Chondrocyte (in vitro differentiated cells): Measurements from ENCODE around the gene GUCA2B. TPM values are rescaled to one million over a fixed set of nuclear protein-coding genes. Genes with fewer than 3 reads are reported as not detected.

Source experiments
- DNase-seq: peaks from one replicate; pipeline ENCODE4 v3.0.0; 2021; ENCODE audit warnings: mixed read lengths, low spot score
- H3K27ac Mint-ChIP-seq: one replicate; pipeline ENCODE4 v1.8.0; 2021; ENCODE audit warnings: mild to moderate bottlenecking, moderate library complexity, mixed read lengths; ENCODE audit not compliant: unreplicated experiment
- H3K27me3 Mint-ChIP-seq: 2 replicates; pipeline ENCODE4 v1.8.0; 2021; ENCODE audit warnings: low read depth, mixed read lengths
- H3K36me3 Mint-ChIP-seq: 2 replicates; pipeline ENCODE4 v1.8.0; 2021; ENCODE audit warnings: low read depth, mixed read lengths
- H3K4me1 Mint-ChIP-seq: 2 replicates; pipeline ENCODE4 v1.8.0; 2021; ENCODE audit warnings: low read depth, mild to moderate bottlenecking, mixed read lengths
- H3K4me3 Mint-ChIP-seq: one replicate; pipeline ENCODE4 v1.8.0; 2021; ENCODE audit warnings: mild to moderate bottlenecking, moderate library complexity, mixed read lengths; ENCODE audit not compliant: unreplicated experiment
- H3K9me3 Mint-ChIP-seq: 2 replicates; pipeline ENCODE4 v1.8.0; 2021; ENCODE audit warnings: low read depth, mixed read lengths
- total RNA-seq: library from RNA; stranded (reverse); gene quantifications from 3 replicates; pipeline ENCODE4 v1.2.1, GENCODE V29; 2021
- TF ChIP-seq, protein P1 (sequence below): fragments of 200-600 bp; sonication (generic); IDR thresholded peaks from 2 replicates; pipeline ENCODE4 v1.5.0; 2021; ENCODE audit warnings: antibody characterized with exemption, mild to moderate bottlenecking, moderate library complexity

Gene GUCA2B
- total RNA-seq, 1 donor from 2014 or later, result not detected

- Mint-ChIP-seq H3K9me3 (no peaks in the 10 kb centered on the region), H3K27me3 (no peaks in the 10 kb centered on the region), H3K4me1 (peaks cover 17% of the 10 kb centered on the region), H3K4me3 (no peak overlapping the region), H3K36me3 (no peaks in the 10 kb centered on the region), H3K27ac (no peak overlapping the region)
- DNase-seq, result no peak
- TF ChIP-seq, protein P1, sequence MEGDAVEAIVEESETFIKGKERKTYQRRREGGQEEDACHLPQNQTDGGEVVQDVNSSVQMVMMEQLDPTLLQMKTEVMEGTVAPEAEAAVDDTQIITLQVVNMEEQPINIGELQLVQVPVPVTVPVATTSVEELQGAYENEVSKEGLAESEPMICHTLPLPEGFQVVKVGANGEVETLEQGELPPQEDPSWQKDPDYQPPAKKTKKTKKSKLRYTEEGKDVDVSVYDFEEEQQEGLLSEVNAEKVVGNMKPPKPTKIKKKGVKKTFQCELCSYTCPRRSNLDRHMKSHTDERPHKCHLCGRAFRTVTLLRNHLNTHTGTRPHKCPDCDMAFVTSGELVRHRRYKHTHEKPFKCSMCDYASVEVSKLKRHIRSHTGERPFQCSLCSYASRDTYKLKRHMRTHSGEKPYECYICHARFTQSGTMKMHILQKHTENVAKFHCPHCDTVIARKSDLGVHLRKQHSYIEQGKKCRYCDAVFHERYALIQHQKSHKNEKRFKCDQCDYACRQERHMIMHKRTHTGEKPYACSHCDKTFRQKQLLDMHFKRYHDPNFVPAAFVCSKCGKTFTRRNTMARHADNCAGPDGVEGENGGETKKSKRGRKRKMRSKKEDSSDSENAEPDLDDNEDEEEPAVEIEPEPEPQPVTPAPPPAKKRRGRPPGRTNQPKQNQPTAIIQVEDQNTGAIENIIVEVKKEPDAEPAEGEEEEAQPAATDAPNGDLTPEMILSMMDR, result no peak
These were observed 22.3 kb downstream of the GUCA2B start for GRCh38 chr1:42175314-42176054.

GRCh38 chr1:42176902-42177519, 23.8 kb downstream of the GUCA2B start:
- TF ChIP-seq, protein P1, result peak; percentile 91
- Mint-ChIP-seq H3K27me3 (no peaks in the 10 kb centered on the region), H3K4me3 (no peak overlapping the region), H3K36me3 (peaks cover 3% of the 10 kb centered on the region), H3K9me3 (no peaks in the 10 kb centered on the region), H3K27ac (no peak overlapping the region), H3K4me1 (peaks cover 17% of the 10 kb centered on the region)
- DNase-seq, result no peak

DNA sequence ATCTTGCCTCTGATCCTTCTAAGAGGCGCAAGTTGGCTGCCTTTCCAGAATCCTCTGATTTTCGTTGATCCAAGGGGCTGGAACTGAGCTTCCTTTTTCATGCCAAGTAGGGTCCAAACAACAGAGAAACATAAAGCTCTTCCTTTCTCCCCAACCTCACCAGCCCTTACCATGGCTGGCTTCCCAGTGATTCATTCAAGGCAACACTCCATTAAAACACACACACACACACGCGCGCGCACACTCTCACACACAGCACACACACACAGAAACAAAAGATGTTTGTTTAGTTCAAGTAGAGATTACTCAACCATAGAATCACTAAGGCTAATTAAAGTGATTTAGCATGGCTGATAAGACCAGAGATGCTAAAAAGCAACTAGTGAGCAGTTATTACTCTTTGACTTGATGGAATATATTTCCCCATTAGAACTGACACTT, 24.4 kb downstream of the GUCA2B start:
- Mint-ChIP-seq H3K36me3 (peaks cover 3% of the 10 kb centered on the region), H3K27me3 (no peaks in the 10 kb centered on the region), H3K27ac (no peak overlapping the region), H3K4me3 (no peak overlapping the region), H3K9me3 (no peaks in the 10 kb centered on the region), H3K4me1 (peaks cover 17% of the 10 kb centered on the region)
- DNase-seq, result no peak
- TF ChIP-seq, protein P1, result no peak

- H3K27ac Mint-ChIP-seq, result no peak overlapping the region
- no peak for DNase-seq
- peaks cover 5% of the 10 kb centered on the region for H3K36me3 Mint-ChIP-seq
- no peaks in the 10 kb centered on the region for H3K27me3 Mint-ChIP-seq
- TF ChIP-seq, protein P1, result no peak
- peaks cover 17% of the 10 kb centered on the region for H3K4me1 Mint-ChIP-seq
- no peaks in the 10 kb centered on the region for H3K9me3 Mint-ChIP-seq
- no peak overlapping the region for H3K4me3 Mint-ChIP-seq
These were observed 25.0 kb downstream of the GUCA2B start for GRCh38 chr1:42178249-42178648.

DNA sequence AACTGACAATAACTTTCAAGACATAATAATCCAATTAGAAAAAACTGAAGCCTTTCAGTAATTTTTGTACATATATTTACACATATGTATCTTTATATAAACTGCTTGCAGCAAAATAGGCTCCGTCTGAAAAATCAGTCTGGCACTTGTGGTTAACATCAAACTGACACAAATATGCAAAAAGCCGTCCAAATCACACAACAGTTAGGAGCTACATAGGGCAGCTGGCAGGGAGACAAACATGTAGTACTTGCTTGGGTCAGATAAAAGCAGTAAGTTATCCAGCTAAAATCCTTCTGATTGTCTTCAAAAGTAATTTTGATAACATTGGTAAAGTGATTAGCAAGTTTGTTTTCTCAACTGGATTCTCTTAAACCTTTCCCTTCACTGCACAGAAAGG, 26.1 kb downstream of the GUCA2B start:
- H3K27me3 Mint-ChIP-seq, result no peaks in the 10 kb centered on the region
- H3K27ac Mint-ChIP-seq, result no peak overlapping the region
- peaks cover 17% of the 10 kb centered on the region for H3K4me1 Mint-ChIP-seq
- TF ChIP-seq, protein P1, result no peak
- H3K9me3 Mint-ChIP-seq, result no peaks in the 10 kb centered on the region
- DNase-seq, result no peak
- no peak overlapping the region for H3K4me3 Mint-ChIP-seq
- peaks cover 5% of the 10 kb centered on the region for H3K36me3 Mint-ChIP-seq
